Pericardium fibroblast (primary cell): ENCODE measurements around the gene SLC26A6. TPM values are rescaled to one million over a fixed set of nuclear protein-coding genes. Genes with fewer than 3 reads are reported as not detected.

ENCODE experiments used
- total RNA-seq: library from RNA; depleted of rRNA; stranded (reverse); fragments of >200 nt; gene quantifications from 2 replicates; pipeline ENCODE4 v1.2.3, GENCODE V29; 2015

Gene SLC26A6
- total RNA-seq = 18.0 and 29.3 TPM in 2 replicates

GRCh38 chr3:48635222-48636021, at the start of gene SLC26A6:
Gene SLC26A6 (minus strand): TSS chr3:48635461. CDS start chr3:48635393, 68 bp downstream.

GRCh38 chr3:48662753-48663488, 27.7 kb upstream of the SLC26A6 start, which contains the start of gene CELSR3:
Gene CELSR3 (minus strand): TSS chr3:48662886. CDS start chr3:48662634, 252 bp downstream.

GRCh38 chr3:48621461-48621869, 13.8 kb downstream of the SLC26A6 start, which contains the start of gene TMEM89:
Gene TMEM89 (minus strand): TSS chr3:48621769. CDS start chr3:48621756, 13 bp downstream.

GRCh38 chr3:48609088-48610005, 25.9 kb downstream of the SLC26A6 start, which contains the start of gene UQCRC1:
Gene UQCRC1 (minus strand): TSS chr3:48609646. CDS start chr3:48609620, 26 bp downstream.

GRCh38 chr3:48595075-48595525, 40.2 kb downstream of the SLC26A6 start, which contains the start of gene COL7A1:
Gene COL7A1 (minus strand): TSS chr3:48595329. CDS start chr3:48595159, 170 bp downstream.

Other genes with a start within 250 kb of the SLC26A6 start
- gene PLXNB1, start 205.4 kb downstream of the SLC26A6 start, total RNA-seq = 25.7 and 34.4 TPM in 2 replicates
- gene CCDC51, start 195.3 kb downstream of the SLC26A6 start, total RNA-seq = 15.4 and 23.6 TPM in 2 replicates
- gene TMA7, start 195.2 kb downstream of the SLC26A6 start, total RNA-seq = 416 and 436 TPM in 2 replicates
- 4.2 and 5.2 TPM in 2 replicates for gene ATRIP, start 188.7 kb downstream of the SLC26A6 start, total RNA-seq
- gene SHISA5, start 131.3 kb downstream of the SLC26A6 start, total RNA-seq = 153 and 189 TPM in 2 replicates
- gene PFKFB4, start 78.7 kb downstream of the SLC26A6 start, total RNA-seq = 5.5 and 15.9 TPM in 2 replicates
- 0.09 TPM in 1 of 2 replicates, not detected in the other for gene UCN2, start 71.7 kb downstream of the SLC26A6 start, total RNA-seq
- 11.7 and 14.5 TPM in 2 replicates for gene COL7A1, start 40.1 kb downstream of the SLC26A6 start, total RNA-seq
- 166 and 222 TPM in 2 replicates for gene UQCRC1, start 25.8 kb downstream of the SLC26A6 start, total RNA-seq
- not detected in 2 replicates for gene TMEM89, start 13.7 kb downstream of the SLC26A6 start, total RNA-seq
- 1.8 and 2.2 TPM in 2 replicates for gene CELSR3, start 27.4 kb upstream of the SLC26A6 start, total RNA-seq
- 20.1 and 44.0 TPM in 2 replicates for gene NCKIPSD, start 50.5 kb upstream of the SLC26A6 start, total RNA-seq
- gene IP6K2, start 81.8 kb upstream of the SLC26A6 start, total RNA-seq = 57.9 and 73.9 TPM in 2 replicates
- 16.3 and 27.3 TPM in 2 replicates for gene PRKAR2A, start 212.4 kb upstream of the SLC26A6 start, total RNA-seq